NCI-H345 treated with DMSO at 0.1 percent for 48 hours (cell line): ENCODE measurements around the gene GDPD4.

Source experiments
- DNase-seq: peaks from one replicate; lab custom pipeline; 2025; ENCODE audit not compliant: unreplicated experiment; lab: John Stamatoyannopoulos, UW

GDPD4 gene, protein sequence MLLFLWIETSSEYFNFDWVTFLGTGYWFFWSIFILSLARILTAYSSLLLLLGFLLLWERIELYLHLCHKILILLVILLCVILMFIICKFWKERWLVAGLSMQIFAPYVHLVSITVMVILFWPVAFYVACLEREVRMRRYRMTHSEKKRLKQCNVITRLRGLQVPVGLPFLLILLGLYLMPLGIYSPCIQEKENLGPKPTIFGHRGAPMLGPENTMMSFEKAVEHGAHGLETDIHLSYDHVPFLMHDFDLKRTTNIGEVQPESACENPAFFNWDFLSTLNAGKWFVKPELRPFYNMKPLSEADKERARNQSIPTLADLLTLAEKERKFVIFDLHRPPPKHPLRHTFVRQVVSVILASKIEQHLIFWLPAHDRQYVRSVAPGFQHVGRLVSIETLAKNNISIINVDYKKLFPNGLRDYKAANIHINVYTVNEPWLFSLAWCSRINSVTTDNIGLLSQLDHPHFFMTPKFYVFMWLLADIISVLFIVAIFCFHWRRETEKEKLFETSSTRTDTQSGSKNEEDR

DNA sequence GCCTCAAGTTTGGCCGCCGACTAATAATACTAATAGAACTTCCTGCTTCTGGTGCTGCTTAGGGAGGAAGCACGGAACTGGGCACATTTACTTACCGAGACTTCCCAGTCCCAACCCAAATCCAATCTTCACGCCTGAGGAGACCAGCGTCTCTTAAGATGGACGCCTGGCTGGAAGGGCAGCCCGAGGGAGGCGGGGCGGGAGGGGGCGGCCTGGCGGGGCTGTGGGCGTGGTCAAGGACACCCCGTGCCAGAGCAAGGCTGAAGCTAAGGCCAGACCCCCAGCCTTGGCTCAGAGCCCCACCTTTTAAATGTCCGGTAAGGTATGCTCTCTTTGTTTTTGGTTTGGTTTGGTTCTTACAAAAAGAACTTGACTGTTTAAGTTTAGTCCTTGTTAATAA is at the start of gene GDPD4:
TSS of gene GDPD4 (minus strand) at position 177 of the 400 bp plus-strand sequence. CDS start 16,549 bp downstream, outside the sequence.
- DNase-seq: no peak

DNA sequence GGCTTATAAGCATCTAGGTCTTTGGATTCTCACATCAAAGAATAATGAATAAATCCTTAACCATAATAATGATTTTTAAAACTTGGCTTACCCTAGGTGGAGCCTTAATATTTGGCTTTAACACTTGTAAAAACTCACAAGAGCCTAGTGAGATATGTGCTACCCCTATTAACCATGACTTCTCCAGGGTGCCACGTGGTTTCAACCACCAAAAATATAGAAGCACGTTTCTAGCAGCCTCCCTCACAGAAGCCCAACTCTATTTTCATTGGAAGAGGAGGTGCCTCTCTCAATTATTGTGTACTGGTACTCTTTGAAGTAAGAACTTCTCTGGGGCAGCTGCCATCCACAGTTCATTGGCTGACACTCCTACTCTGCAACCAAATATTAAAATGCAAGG is 46.5 kb upstream of the GDPD4 start:
- no peak for DNase-seq

- DNase-seq: no peak
Observed at GRCh38 chr11:77346906-77347603, 45.6 kb upstream of the GDPD4 start.

DNA sequence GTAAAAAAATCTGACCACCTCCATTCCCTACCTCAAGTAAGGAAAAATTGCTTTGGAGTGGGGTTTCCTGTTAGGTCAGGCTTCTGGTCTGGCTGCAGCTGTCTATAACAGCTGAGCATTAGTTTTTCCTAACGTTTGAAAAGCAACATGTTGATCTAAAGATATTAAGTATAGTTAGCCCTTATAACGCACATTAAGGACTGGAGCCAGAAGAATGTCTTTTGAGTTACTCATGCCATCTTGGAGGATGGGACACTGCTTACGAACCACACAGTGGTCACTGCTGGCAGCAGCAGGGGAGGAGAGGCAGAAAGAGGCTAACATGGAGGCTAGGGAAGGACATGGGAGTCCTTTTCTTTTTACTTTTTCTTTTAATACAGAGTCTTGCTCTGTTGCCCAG is 44.1 kb upstream of the GDPD4 start:
- DNase-seq: no peak

DNA sequence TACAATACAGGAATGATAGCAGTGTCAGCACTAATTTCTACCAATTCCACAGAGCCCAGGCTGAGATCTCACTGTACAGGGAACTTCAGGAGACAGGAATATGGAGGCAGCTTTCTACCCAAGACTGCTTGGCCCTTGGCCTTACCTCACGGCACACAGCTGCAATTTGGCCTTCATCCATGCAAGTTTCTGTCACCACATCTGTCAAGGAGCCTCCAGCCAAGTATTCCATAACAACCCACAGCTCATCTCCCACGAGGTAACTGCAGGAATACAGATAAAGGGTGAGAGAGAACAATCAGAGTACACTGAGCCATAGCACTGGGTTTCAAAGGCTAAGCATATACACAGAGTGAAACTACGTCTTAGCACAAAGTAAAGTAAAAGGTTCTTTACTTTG is 39.0 kb upstream of the GDPD4 start:
- DNase-seq: no peak

GRCh38 chr11:77332259-77332658 is 30.8 kb upstream of the GDPD4 start:
- no peak for DNase-seq

GRCh38 chr11:77325159-77325558 is 23.7 kb upstream of the GDPD4 start:
- no peak for DNase-seq

GRCh38 chr11:77324508-77324907 is 23.0 kb upstream of the GDPD4 start:
- no peak for DNase-seq

- no peak for DNase-seq
Observed at GRCh38 chr11:77322926-77323590, 21.6 kb upstream of the GDPD4 start.

DNA sequence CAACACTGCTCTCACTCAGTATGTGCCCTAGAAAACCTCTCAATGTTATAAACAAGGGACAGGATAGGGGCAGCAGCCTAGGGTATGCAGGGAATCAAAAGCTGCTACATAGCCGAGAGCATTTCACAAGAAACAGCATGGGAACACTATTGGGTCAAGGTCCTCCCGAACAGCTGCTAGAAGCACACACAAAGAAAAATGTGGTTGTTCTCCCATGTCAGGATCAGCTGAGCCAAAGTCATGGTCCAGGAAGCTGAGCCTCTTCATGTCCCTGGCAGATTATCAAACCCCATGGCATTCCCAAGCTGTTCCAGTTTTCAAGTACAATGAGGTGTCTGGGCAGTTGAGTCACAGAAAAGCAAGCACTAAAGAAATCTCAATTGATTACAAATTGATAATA is 21.0 kb upstream of the GDPD4 start:
- no peak for DNase-seq

DNA sequence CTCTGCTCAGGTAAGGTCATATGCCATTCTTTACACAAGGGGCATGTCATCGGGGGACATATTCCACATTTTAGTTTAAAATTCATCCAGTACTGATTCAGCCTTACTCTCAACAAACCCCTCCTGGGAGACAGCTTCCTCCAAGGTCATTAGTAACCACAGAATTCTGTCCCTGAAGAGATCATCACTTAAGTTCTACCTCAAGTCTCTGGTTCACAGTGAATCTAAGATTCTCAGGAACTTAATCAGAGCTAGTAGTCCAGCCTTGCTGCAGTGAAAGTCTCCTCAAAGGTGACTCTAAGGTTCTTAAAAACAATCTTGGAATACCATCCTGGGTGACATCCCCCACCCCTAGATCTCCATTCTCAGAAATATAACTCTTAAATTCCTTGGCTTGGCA is 18.9 kb upstream of the GDPD4 start:
- no peak for DNase-seq

DNA sequence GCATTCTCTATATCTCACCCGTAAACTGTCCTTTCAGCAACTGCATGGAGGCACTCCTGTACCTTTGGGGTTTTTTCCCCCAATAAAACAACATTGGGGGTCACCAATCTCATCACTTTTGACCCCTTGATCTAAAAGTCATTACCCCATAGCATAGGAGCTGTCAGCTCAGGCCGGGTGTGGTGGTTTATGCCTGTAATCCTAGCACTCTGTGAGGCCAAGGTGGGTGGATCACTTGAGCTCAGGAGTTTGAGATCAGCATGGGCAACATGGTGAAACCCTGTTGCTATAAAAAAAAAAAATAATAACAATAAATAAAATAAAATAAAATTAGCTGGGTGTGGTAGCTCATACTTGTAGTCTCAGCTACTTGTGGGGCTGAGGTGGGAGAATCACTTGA is 17.1 kb upstream of the GDPD4 start:
- DNase-seq: no peak

- DNase-seq: no peak
Observed at GRCh38 chr11:77316733-77317342, 15.4 kb upstream of the GDPD4 start.

- DNase-seq: no peak
Observed at GRCh38 chr11:77312107-77312506, 10.6 kb upstream of the GDPD4 start.

- DNase-seq: no peak
Observed at GRCh38 chr11:77311701-77312100, 10.2 kb upstream of the GDPD4 start.

GRCh38 chr11:77310721-77311120 is 9.2 kb upstream of the GDPD4 start:
- no peak for DNase-seq

DNA sequence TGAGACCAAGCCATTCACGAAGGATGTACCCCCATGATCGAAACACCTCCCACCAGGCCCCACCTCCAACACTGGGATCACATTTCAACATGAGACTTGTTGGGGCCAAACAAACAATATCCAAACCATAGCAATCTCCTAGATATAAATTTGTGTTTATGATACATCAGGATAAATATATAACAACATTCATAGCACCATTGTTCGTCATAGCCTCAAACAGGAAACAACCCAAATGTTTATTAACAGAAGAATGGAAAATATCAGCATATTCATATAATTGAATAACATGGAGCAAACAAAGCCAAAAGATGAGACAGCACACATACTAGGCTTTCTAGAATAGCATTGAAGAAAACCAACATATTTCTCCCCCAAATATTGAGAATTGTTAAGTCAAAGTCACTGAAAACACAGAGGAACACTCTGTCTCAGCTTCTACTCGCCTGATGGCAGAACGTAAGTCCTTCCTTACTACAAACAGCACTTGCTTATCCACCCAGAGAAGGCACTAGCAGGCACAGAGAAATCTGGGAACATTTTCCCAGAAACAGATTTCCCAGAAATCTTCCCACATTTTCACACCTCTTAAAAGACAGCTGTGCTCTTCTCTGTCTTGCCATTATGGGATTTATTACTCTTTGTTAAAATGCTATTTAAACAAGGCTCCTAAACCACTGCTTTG is 8.1 kb upstream of the GDPD4 start:
- DNase-seq: no peak

DNA sequence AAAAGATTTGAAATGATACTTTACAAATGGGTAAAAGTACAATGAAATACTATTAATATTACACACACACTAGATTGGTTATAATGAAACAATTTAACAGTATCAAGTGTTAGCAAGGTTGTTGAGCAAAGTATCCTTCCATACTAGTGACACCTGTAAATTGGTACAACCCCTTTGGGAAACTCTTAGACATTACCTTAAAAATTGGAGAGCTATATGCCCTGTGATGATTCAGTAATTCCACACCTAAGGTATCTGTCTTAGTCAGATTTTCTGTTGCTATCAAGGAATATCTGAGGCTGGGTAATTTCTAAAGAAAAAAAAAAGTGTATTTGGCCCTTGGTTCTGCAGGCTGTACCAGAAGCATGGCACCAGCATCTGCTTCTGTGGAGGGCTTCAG is 7.4 kb upstream of the GDPD4 start:
- DNase-seq: no peak

GRCh38 chr11:77303328-77303727 is 1.8 kb upstream of the GDPD4 start:
- no peak for DNase-seq

DNA sequence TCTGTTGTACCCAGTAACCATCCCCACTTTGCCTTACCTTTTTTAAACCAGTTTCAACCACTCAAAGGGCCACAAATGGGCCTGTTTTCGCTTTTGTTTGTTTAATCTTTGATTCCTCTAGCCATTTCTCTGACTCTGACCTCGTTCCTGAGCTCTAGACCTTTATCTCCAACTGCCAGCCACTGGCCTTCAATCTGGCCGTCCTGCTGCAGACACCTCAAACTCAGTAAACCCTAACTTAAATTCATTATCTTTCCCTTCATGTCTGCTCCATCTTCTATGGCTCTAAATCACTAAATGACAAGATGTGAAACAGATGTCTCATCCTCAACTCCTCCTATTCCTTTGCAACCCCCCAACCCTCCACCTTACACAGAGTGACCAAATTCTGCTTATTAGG is 1.3 kb upstream of the GDPD4 start:
- DNase-seq: no peak

- no peak for DNase-seq
Observed at GRCh38 chr11:77300695-77301094, 791 bp downstream of the GDPD4 start.
